ENCODE results near the gene MNS1.

DNA sequence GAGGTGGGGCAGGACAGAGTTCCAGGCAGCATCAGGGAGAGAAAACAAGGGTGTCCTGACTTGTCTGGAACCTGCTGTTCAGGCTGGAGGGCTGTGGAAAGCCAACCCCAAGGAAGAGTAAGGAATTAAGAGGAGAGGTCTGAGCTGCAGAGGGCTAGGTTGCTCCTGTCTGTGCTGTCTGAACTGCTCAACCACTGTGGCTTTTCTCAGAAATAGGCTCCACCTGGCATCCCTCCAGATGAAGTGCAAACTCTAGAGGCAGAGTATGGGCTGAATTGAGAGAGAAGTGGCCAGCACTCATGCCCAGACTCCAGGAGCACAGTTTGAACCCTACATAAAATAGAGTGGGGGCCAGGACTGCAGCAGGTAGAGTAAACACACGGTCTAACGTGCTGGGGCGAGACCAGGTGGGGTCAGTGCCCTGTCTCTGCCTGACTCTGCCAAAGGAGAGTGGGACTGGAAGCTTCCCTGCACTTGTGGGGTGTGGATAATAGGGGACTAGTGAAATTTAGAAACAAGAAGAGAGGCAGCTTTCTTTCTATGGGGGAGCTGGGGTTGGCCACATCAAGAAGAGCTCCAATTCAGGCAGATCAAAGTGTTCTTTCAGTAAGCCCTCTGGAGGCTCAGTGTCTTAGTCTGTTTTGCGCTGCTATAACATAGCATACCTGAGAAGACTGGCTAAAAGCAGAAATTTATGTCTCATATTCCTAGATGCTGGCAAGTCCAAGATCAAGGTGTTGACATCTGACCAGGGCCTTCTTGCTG is 28.0 kb upstream of the MNS1 start:
- TF ChIP-seq, protein P1, sequence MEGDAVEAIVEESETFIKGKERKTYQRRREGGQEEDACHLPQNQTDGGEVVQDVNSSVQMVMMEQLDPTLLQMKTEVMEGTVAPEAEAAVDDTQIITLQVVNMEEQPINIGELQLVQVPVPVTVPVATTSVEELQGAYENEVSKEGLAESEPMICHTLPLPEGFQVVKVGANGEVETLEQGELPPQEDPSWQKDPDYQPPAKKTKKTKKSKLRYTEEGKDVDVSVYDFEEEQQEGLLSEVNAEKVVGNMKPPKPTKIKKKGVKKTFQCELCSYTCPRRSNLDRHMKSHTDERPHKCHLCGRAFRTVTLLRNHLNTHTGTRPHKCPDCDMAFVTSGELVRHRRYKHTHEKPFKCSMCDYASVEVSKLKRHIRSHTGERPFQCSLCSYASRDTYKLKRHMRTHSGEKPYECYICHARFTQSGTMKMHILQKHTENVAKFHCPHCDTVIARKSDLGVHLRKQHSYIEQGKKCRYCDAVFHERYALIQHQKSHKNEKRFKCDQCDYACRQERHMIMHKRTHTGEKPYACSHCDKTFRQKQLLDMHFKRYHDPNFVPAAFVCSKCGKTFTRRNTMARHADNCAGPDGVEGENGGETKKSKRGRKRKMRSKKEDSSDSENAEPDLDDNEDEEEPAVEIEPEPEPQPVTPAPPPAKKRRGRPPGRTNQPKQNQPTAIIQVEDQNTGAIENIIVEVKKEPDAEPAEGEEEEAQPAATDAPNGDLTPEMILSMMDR (IDR thresholded peaks at IDR 0.05; ENCODE audit: poor library complexity) = no peak
- TF ChIP-seq EZH2 (IDR thresholded peaks at IDR 0.05; ENCODE audit: borderline replicate concordance) (no peak), EZH2phosphoT487 (IDR thresholded peaks at IDR 0.05; ENCODE audit: low read depth, severe bottlenecking, unreplicated experiment) (no peak)
